SJSA1 (cell line): ENCODE data around the gene ADAM33. TPM values are rescaled to one million over a fixed set of nuclear protein-coding genes. Genes with fewer than 3 reads are reported as not detected.

Source experiments
- DNase-seq, 2 experiments: peaks; one replicate each; pipeline ENCODE4 v3.0.0-alpha.2; 2015 to 2020; ENCODE audit warnings: low spot score in 2 of 2, low read depth in 1 of 2
- H3K27ac ChIP-seq: fragments of 250-450 bp; sonication (Bioruptor Pico); 2 replicates; pipeline ENCODE4 v1.5.1; 2020; ENCODE audit warnings: mild to moderate bottlenecking, moderate library complexity
- H3K27me3 ChIP-seq: fragments of 250-450 bp; sonication (Bioruptor Pico); replicated peaks from 2 replicates; pipeline ENCODE4 v1.5.1; 2020; ENCODE audit warnings: mild to moderate bottlenecking, moderate library complexity
- H3K36me3 ChIP-seq: fragments of 250-450 bp; sonication (Bioruptor Pico); 2 replicates; pipeline ENCODE4 v1.5.1; 2020; ENCODE audit warnings: mild to moderate bottlenecking
- H3K4me1 ChIP-seq: fragments of 250-450 bp; sonication (Bioruptor Pico); replicated peaks from 2 replicates; pipeline ENCODE4 v1.6.1; 2021; ENCODE audit warnings: mild to moderate bottlenecking
- H3K4me3 ChIP-seq: fragments of 250-450 bp; sonication (Bioruptor Pico); 2 replicates; pipeline ENCODE4 v1.5.1; 2020; ENCODE audit warnings: mild to moderate bottlenecking
- H3K9me3 ChIP-seq: fragments of 250-450 bp; sonication (Bioruptor Pico); replicated peaks from 2 replicates; pipeline ENCODE4 v1.5.1; 2020; ENCODE audit warnings: mild to moderate bottlenecking
- total RNA-seq: library from RNA; depleted of rRNA; stranded (reverse); fragments of >200 nt; shearing (Covaris generic); gene quantifications from 2 replicates; pipeline ENCODE4 v1.2.3, GENCODE V29; 2014; rRNA removed

The ADAM33 gene, protein sequence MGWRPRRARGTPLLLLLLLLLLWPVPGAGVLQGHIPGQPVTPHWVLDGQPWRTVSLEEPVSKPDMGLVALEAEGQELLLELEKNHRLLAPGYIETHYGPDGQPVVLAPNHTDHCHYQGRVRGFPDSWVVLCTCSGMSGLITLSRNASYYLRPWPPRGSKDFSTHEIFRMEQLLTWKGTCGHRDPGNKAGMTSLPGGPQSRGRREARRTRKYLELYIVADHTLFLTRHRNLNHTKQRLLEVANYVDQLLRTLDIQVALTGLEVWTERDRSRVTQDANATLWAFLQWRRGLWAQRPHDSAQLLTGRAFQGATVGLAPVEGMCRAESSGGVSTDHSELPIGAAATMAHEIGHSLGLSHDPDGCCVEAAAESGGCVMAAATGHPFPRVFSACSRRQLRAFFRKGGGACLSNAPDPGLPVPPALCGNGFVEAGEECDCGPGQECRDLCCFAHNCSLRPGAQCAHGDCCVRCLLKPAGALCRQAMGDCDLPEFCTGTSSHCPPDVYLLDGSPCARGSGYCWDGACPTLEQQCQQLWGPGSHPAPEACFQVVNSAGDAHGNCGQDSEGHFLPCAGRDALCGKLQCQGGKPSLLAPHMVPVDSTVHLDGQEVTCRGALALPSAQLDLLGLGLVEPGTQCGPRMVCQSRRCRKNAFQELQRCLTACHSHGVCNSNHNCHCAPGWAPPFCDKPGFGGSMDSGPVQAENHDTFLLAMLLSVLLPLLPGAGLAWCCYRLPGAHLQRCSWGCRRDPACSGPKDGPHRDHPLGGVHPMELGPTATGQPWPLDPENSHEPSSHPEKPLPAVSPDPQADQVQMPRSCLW
- total RNA-seq: not detected in 2 replicates

DNA sequence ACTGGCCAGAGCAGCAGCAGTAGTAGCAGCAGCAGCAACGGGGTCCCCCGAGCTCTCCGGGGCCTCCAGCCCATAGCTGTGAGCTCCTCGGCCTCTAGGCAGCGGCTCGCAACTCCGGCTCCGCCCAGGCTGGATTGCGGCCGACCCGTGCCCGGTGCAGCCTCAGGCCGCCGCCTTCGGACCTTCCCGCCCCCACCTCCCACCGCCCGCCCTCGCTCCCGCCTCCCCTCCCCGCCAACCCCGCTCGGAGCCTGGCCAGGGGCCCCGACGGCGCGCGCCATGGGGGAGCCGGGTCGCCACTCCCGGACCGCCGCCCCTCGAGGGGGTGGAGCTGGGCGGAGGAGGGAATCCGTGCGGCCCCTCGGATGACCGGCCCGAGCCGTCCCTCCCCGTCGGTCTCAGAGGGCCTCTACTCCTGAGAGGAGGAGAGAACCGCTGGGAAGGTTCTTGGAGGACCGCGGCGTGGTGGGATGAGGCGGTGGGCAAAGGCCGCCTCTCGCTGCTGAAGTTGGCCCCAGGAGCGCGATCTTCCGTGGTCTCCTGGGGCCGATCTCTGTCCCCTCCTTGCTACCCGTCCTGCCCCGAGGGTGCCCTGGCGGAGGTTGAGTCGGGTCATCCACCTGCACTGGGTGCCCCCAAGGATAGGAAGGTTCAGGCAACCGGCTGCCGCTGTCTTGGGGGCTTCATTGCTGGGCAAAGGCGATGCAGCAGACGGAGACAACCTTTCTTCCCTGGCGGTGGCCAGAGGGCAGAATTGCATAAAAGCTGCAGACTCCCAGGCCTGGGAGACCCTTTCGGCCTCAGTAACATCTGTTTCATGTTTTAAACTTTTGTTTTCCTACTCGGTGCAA, at the start of gene ADAM33:
Gene ADAM33, minus strand, starts transcription at position 80 of the 851 bp plus-strand sequence. Its CDS starts 6 bp downstream, at position 74.
- peaks cover 4% of the 10 kb centered on the region; the same call in 1 of the 2 replicates for H3K27me3 ChIP-seq
- no peak for DNase-seq

DNA sequence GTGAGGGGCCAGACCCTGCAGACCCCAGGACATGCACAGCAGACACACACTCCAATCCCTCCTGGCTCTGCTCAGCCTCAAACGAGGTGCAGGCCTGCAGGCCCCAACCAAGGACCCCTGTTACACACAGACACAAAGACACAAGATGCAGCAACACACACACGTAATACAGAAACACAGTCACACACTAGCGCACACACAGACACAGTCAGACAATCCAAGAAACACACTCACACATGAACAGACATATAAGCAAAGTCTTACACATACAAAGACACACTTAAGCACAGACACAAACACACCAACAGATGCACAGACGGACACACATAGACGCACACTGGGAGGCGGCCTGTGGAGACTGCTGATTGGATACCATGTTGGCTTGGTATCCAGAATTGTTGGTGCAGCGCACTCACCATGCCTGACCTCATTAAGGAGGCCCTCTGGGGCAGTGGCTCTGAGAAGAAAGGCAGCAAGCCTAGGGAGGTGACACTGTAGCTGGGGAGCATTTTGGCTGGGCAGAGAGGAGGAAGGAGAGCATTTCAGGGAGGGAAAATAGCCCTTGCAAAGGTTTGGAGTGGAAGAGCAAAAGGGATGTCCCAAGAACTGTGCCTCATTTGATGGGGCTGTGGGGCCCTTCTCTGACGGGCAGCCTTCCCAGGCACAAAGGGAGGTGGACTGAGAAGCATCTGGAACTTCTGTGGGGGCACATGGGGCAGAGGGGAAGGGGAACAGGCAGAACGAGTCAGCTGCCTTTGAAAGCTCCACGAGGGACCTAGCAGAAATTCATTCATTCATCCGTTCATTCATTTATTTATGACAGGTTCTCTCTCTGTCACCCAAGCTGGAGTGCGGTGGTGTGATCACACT, 49.2 kb upstream of the ADAM33 start:
- Histone ChIP-seq H3K4me1 (peaks cover 6% of the 10 kb centered on the region; the same call in 1 of the 2 replicates), H3K27me3 (peaks cover 40% of the 10 kb centered on the region), H3K4me3 (no peak overlapping the region), H3K9me3 (no peaks in the 10 kb centered on the region), H3K36me3 (no peaks in the 10 kb centered on the region), H3K27ac (no peak overlapping the region)
- no peak for DNase-seq

More for the DNA sequence above, at the start of gene ADAM33:
- Histone ChIP-seq H3K36me3 (no peaks in the 10 kb centered on the region), H3K9me3 (no peaks in the 10 kb centered on the region), H3K4me3 (no peak within 1 kb of the TSS), H3K4me1 (peaks cover 5% of the 10 kb centered on the region), H3K27ac (no peak within 1 kb of the TSS)

DNA sequence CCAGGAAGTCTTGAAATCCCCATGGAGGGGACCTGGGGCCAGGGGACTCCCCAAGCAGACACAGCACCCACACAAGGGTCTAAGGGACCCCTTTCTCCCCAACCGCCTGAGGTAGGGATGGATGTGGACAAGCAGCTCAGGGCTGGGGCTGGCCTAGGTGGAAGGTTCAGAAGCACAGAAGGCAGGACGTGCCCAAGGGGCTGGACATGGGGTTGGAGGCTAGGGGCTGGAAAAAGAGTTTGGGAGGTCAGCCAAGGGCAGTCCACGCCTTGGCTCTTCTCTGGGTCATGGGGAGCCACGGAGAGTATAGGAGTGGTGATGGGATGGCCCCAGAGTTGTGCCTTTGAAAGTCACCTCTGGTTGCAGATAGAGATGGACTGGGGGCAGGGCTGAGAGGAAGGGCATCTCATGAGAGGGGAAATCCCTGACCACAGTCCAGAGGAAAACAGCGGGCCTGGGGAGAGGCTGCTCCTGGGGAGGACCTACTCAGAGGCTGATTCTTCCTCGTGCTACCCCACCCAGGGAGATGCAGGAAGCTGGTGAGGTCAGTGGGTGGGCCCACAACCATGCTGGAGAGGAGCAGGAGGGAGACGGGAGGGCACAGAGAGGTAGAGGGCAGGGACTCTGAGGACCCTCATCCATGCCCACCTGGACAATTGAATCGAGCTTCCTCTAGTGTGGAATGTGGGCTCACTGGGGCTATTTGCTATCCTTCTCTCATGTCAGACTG, 48.2 kb upstream of the ADAM33 start:
- Histone ChIP-seq H3K27ac (no peak overlapping the region), H3K27me3 (peaks cover 44% of the 10 kb centered on the region), H3K9me3 (no peaks in the 10 kb centered on the region), H3K36me3 (no peaks in the 10 kb centered on the region), H3K4me1 (peaks cover 6% of the 10 kb centered on the region; the same call in 1 of the 2 replicates), H3K4me3 (no peak overlapping the region)
- no peak for DNase-seq

DNA sequence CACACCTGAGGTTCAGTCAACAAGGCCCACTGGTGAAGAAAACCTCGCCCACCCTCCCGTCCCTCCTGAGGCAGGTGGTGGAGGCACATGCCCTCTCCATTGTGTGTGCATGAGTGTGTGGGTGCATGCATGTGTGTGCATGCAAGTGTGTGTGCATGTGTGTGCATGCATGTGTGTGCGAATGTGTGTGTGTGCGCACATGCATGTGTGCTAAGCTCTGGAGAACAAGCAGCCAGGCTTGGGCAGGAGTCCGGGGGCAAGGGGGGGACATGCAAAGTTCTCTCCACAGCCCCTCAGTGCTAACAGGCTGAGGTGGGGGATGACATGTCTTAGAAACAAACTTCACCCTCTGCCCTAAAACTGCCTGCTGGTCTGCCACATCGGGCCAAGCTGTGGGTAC, 47.6 kb upstream of the ADAM33 start:
- DNase-seq: no peak
- H3K4me3 ChIP-seq: no peak overlapping the region
- H3K36me3 ChIP-seq: no peaks in the 10 kb centered on the region
- H3K9me3 ChIP-seq: no peaks in the 10 kb centered on the region
- H3K27me3 ChIP-seq: peaks cover 49% of the 10 kb centered on the region
- peaks cover 6% of the 10 kb centered on the region; the same call in 1 of the 2 replicates for H3K4me1 ChIP-seq
- H3K27ac ChIP-seq: no peak overlapping the region

DNA sequence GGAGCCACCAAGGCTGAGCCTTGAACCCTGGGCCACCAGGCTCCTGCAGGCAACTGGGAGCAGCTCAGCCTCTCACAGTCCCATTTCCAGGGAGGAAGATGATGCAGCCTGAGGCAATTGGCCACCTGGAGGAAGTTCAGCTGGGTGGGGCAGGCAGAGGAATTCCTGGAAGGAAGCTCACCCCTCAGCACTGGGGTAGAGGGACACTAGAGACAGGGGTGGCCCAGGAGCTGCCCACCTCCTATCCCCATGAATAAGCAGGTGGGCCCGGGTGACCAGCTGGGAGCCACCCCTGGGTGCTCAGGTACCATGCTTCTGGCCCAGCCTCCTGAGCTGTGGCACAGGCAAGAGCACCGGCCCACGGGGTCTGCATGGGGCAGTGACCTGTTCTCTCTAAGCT, 47.1 kb upstream of the ADAM33 start:
- no peak for DNase-seq
- Histone ChIP-seq H3K27ac (no peak overlapping the region), H3K9me3 (no peaks in the 10 kb centered on the region), H3K4me1 (peaks cover 6% of the 10 kb centered on the region; the same call in 1 of the 2 replicates), H3K36me3 (no peaks in the 10 kb centered on the region), H3K4me3 (no peak overlapping the region), H3K27me3 (peaks cover 49% of the 10 kb centered on the region)

DNA sequence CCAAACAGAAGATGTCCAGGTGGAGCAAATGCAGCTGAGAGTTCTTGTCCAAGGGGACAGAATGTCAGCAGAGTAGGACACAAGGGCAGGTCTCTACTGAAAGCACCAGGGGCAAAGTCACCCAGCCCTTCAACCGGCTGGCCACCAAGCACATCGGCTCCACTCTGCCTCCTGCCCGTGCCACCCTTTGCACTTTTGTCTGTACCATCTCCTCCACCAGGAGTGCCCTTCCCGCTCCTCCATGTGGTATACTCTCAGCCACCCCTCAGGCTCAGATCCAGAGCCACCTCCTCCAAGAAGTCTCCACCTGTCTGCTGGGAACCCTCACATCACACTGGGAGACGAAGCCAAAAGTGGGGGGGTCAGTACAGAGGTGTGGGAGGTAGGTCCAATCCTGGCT, 46.5 kb upstream of the ADAM33 start:
- Histone ChIP-seq H3K4me3 (no peak overlapping the region), H3K27me3 (peaks cover 48% of the 10 kb centered on the region), H3K27ac (no peak overlapping the region), H3K9me3 (no peaks in the 10 kb centered on the region), H3K4me1 (peaks cover 6% of the 10 kb centered on the region; the same call in 1 of the 2 replicates), H3K36me3 (no peaks in the 10 kb centered on the region)
- no peak for DNase-seq

DNA sequence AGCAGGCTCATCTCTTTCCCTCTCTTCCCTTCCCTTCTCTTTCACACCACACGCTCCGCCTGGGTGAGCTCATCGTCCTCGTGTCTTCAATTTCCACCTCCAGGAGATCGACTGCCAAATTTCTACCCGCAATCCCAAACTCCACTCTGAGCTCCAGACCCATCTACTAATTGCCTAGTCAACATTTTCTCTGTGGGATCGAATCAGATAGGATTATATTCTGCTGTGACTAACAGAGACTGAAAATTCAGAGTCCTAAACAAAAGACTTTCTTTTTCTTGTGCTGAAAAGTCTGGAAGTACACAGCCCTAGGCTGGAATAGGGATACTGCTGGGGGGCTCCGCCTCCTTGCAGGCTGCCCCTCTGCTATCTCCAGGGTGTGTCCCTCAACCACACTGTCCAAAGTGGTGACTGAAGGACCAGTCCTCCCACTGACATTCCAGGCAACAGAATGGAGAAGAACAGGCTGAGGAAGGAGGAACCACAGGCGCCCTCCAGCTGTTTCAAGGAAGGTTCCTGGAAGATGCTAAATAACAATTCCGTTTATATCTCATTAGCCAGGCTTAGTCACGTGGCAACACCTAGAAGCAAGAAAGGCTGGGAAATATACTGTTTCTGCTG, 45.7 kb upstream of the ADAM33 start:
- Histone ChIP-seq H3K27me3 (peaks cover 40% of the 10 kb centered on the region), H3K4me3 (no peak overlapping the region), H3K9me3 (no peaks in the 10 kb centered on the region), H3K27ac (no peak overlapping the region), H3K4me1 (peaks cover 6% of the 10 kb centered on the region; the same call in 1 of the 2 replicates), H3K36me3 (no peaks in the 10 kb centered on the region)
- no peak for DNase-seq

DNA sequence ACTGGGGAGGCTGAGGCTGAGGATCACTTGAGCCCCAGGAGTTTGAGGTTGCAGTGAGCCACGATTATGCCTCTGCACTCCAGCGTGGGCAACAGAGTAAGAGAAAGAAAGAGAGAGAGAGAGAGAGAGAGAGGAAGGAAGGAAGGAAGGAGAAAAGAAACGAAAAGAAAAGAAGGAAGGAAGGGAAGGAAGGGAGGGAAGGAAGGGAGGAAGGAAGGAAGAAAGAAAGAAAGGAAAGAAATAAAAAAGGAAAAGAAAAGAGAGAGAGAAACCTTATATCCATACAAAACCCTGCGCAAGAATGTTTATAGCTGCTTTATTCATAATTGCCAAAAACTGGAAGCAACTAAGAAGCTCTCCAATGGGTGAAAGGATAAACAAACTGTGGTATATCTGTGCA, 42.5 kb upstream of the ADAM33 start:
- H3K36me3 ChIP-seq: no peaks in the 10 kb centered on the region
- H3K4me1 ChIP-seq: peaks cover 6% of the 10 kb centered on the region; the same call in 1 of the 2 replicates
- H3K27me3 ChIP-seq: peaks cover 41% of the 10 kb centered on the region
- H3K9me3 ChIP-seq: no peaks in the 10 kb centered on the region
- H3K4me3 ChIP-seq: no peak overlapping the region
- H3K27ac ChIP-seq: no peak overlapping the region
- no peak for DNase-seq

DNA sequence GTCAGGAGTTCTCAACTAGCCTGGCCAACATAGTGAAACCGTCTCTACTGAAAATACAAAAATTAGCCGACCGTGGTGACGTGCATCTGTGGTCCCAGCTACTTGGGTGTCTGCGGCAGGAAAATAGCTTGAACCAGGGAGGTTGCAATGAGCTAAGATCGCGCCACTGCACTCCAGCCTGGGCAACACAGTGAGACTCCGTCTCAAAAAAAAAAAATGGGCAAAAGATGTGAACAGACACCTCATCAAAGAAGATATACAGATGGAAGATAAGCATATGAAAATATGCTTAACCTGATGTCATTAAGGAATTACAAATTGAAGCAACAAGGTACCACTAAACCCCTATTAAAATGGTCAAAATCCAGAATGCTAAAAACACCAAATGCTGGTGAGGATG, 41.5 kb upstream of the ADAM33 start:
- Histone ChIP-seq H3K36me3 (no peaks in the 10 kb centered on the region), H3K9me3 (no peaks in the 10 kb centered on the region), H3K27me3 (peaks cover 37% of the 10 kb centered on the region), H3K4me3 (no peak overlapping the region), H3K4me1 (peaks cover 6% of the 10 kb centered on the region; the same call in 1 of the 2 replicates), H3K27ac (no peak overlapping the region)
- no peak for DNase-seq

DNA sequence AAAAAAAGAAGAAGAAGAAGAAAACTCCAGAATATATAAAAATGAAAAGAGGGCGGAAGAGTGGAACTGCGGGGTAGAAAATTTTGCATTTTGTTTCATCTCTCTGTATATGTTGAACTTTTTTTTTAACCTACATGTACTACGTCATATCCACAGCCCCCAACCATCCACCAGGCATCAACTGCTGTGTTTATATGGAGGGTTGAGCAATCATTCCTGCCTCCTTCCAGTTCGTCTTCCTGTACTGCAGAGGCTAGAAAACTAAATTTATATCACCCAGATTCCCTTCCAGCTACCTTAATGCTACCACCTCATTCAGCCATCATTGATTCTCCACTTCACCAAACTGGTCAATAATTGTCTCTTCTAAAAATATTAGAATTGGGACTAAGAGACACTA, 40.1 kb upstream of the ADAM33 start:
- no peaks in the 10 kb centered on the region for H3K4me1 ChIP-seq
- H3K4me3 ChIP-seq: no peak overlapping the region
- H3K27me3 ChIP-seq: peaks cover 25% of the 10 kb centered on the region
- no peaks in the 10 kb centered on the region for H3K9me3 ChIP-seq
- no peak for DNase-seq
- no peaks in the 10 kb centered on the region for H3K36me3 ChIP-seq
- no peak overlapping the region for H3K27ac ChIP-seq

DNA sequence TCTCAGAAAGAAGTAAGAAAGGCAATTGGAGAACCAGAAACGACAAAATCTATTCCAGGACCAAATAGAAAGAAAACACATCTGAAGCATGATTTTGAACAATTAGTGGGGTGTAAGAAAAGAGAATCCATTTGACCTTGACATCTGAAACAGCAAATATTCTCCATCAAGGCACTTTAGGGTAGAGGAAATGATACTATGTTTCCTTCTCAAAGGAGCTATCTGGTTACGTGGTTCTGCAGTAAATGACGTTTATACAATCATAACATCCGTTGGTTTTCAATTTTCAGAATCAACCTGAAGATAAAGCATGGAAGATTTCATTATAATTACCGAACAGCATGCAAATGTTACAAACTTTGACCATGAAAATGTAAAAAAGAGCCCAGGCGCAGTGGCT, 38.8 kb upstream of the ADAM33 start:
- DNase-seq: no peak
- H3K27me3 ChIP-seq: peaks cover 20% of the 10 kb centered on the region
- H3K36me3 ChIP-seq: no peaks in the 10 kb centered on the region

DNA sequence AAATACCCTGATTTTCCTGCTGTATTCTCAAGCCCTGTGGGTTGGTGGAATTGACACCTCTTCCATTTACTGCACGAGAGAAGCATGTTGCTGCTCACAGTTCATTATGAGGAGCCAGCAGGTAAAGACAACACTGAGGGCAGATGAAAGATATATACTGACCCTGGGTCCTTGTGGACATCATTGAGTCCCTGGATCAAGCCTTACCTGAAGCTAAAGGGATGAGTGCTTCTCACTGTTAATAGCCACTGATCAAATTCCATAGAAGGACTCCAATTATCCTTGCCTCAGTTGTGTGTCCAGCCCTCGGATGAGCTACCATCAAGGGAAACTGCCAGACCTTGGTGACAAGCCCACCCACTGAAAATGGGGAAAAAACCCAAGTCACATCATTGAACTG, 38.3 kb upstream of the ADAM33 start:
- no peak overlapping the region for H3K4me3 ChIP-seq
- no peaks in the 10 kb centered on the region for H3K4me1 ChIP-seq
- H3K27me3 ChIP-seq: peaks cover 17% of the 10 kb centered on the region
- H3K27ac ChIP-seq: no peak overlapping the region
- H3K36me3 ChIP-seq: no peaks in the 10 kb centered on the region
- no peaks in the 10 kb centered on the region for H3K9me3 ChIP-seq
- no peak for DNase-seq

More for the DNA sequence above, 38.8 kb upstream of the ADAM33 start:
- H3K9me3 ChIP-seq: no peaks in the 10 kb centered on the region
- H3K4me3 ChIP-seq: no peak overlapping the region
- H3K27ac ChIP-seq: no peak overlapping the region
- H3K4me1 ChIP-seq: no peaks in the 10 kb centered on the region
